OCI-LY7 (cell line): ENCODE measurements around the gene TBC1D5. TPM values are rescaled to one million over a fixed set of nuclear protein-coding genes. Genes with fewer than 3 reads are reported as not detected.
A peak's percentile ranks its signal among the peaks of the same experiment; 100 is the strongest.

ENCODE experiments used
- BruUV-seq: library from RNA; stranded (reverse); fragments of 400-500 nt; replicated peaks from 2 replicates; lab custom pipeline; 2021; lab: Mats Ljungman, UMichigan
- CTCF ChIA-PET: fragments of 300-600 bp; sonication (Branson Sonifier 250); formaldehyde crosslinking; loops from one replicate; lab custom pipeline; 2022; ENCODE audit warnings: antibody characterized with exemption; ENCODE audit not compliant: unreplicated experiment; lab: Charles Lee
- POLR2A ChIA-PET: fragments of 300-600 bp; sonication (Branson Sonifier 250); formaldehyde crosslinking; loops from one replicate; lab custom pipeline; 2022; ENCODE audit warnings: antibody characterized with exemption; lab: Charles Lee
- DNase-seq: peaks from one replicate; pipeline ENCODE4 v3.0.0-alpha.2; 2015; ENCODE audit warnings: low spot score
- H2AFZ ChIP-seq: fragments of 200-600 bp; sonication (generic), shearing (Covaris generic); 2 replicates; pipeline ENCODE4 v1.6.1; 2014; ENCODE audit warnings: mild to moderate bottlenecking, antibody characterized with exemption, low read length, moderate library complexity
- H3K27ac ChIP-seq: fragments of 200-600 bp; sonication (generic); 2 replicates; pipeline ENCODE4 v1.5.1; 2014; ENCODE audit warnings: mixed run types, low read depth, mild to moderate bottlenecking, moderate library complexity, low read length, inconsistent platforms; ENCODE audit not compliant: poor library complexity, severe bottlenecking
- H3K36me3 ChIP-seq: fragments of 200-600 bp; sonication (generic); 2 replicates; pipeline ENCODE4 v1.6.1; 2014; ENCODE audit warnings: mild to moderate bottlenecking, antibody characterized with exemption, low read length, moderate library complexity, mixed read lengths; ENCODE audit not compliant: insufficient read depth
- H3K4me1 ChIP-seq: fragments of 200-600 bp; sonication (generic); 2 replicates; pipeline ENCODE4 v1.5.1; 2014; ENCODE audit warnings: mild to moderate bottlenecking, low read length; ENCODE audit not compliant: insufficient read depth, poor library complexity, severe bottlenecking
- H3K4me2 ChIP-seq: fragments of 200-600 bp; sonication (generic); 2 replicates; pipeline ENCODE4 v1.6.1; 2014; ENCODE audit warnings: mild to moderate bottlenecking, low read length
- H3K4me3 ChIP-seq: fragments of 200-600 bp; sonication (generic); 2 replicates; pipeline ENCODE4 v1.5.1; 2014; ENCODE audit warnings: mild to moderate bottlenecking, low read depth, low read length; ENCODE audit not compliant: poor library complexity, severe bottlenecking
- H3K79me2 ChIP-seq: fragments of 200-600 bp; sonication (generic); 2 replicates; pipeline ENCODE4 v1.6.1; 2016; ENCODE audit warnings: low read depth, mild to moderate bottlenecking, low read length, moderate library complexity, mixed read lengths; ENCODE audit not compliant: insufficient read depth
- H3K9me2 ChIP-seq: fragments of 200-600 bp; sonication (generic); 2 replicates; pipeline ENCODE4 v1.6.1; 2016; ENCODE audit warnings: mild to moderate bottlenecking, low read length, mixed read lengths; ENCODE audit not compliant: insufficient read depth
- H3K9me3 ChIP-seq: fragments of 200-600 bp; sonication (generic); 2 replicates; pipeline ENCODE4 v1.6.1; 2014; ENCODE audit warnings: mild to moderate bottlenecking, mixed run types, low read length, mixed read lengths
- H4K20me1 ChIP-seq: fragments of 200-600 bp; sonication (generic); 2 replicates; pipeline ENCODE4 v1.6.1; 2014; ENCODE audit warnings: mild to moderate bottlenecking, antibody characterized with exemption, low read length, moderate library complexity, mixed read lengths; ENCODE audit not compliant: insufficient read depth
- EZH2phosphoT487 ChIP-seq: fragments of 200-600 bp; sonication (generic); IDR thresholded peaks from 2 replicates; pipeline ENCODE4 v1.6.1; 2018; ENCODE audit warnings: low read depth, borderline replicate concordance, mild to moderate bottlenecking, mixed run types, antibody characterized with exemption, low read length, moderate library complexity, mixed read lengths
- intact Hi-C: fragments of 100-400 bp; cut with micrococcal nuclease; formaldehyde crosslinking; loops from one replicate; pipeline ENCODE4 v1.10.0; 2022; ENCODE audit not compliant: unreplicated experiment
- total RNA-seq, 2 experiments: library from RNA; depleted of rRNA in 1 of 2; stranded (reverse); fragments of >200 nt in 1 of 2; shearing (Covaris generic) in 1 of 2; gene quantifications; 2 replicates each; pipeline ENCODE4 v1.2.3, GENCODE V29; 2014 to 2022
- TF ChIP-seq, protein P1 (sequence below): fragments of 200-600 bp; sonication (generic); conservative IDR thresholded peaks from 2 replicates; pipeline ENCODE4 v1.5.1; 2014; ENCODE audit warnings: mild to moderate bottlenecking, antibody characterized with exemption, low read length, moderate library complexity, mixed read lengths

Gene TBC1D5
- total RNA-seq, 2 experiments from 2014 or later = 78.5 to 82.4 TPM

DNA sequence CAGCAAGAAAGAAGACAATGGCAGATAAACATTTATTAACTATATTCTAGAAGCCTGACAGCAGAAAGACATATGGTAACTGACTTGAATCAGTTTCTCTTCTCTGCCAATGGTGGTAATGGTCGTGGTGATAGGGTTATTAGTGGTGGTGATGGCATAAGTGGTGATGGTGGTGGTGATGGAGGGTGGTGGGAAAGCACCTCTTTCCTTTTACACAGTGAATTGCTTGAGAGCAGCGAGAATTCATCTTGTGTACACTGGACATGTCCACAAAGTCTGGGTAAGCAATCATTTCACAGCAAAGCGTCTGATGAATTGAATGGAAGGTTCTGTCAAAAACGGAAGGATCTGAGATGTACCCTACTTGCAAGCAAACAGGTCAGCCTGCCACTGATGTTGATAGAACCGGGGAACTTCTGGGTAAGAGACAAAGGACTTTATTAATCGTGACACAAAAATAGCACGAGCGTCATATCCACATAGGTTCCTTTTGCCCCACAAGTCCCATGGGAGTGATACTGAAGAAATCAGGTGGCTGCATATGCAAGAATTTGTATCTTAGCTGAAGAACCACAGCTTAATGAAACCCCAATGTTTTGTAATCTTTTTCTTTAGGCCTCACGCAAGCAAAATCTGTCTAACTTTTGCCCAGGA, 23.5 kb upstream of the TBC1D5 start:
- Histone ChIP-seq H3K79me2 (no peaks in the 10 kb centered on the region), H3K4me3 (no peak overlapping the region), H3K9me3 (no peaks in the 10 kb centered on the region), H2AFZ (peak overlapping the region; percentile 26; the same call in 1 of the 2 replicates), H3K9me2 (no peaks in the 10 kb centered on the region), H4K20me1 (no peaks in the 10 kb centered on the region), H3K36me3 (no peaks in the 10 kb centered on the region), H3K27ac (no peak overlapping the region), H3K4me1 (peaks cover 7% of the 10 kb centered on the region), H3K4me2 (peak overlapping the region; percentile 34; the same call in 1 of the 2 replicates)
- no TSS peak for BruUV-seq
- ChIA-PET CTCF (no interaction called here), POLR2A (interaction anchor here (1.3 kb wide), 1 partner anchor 20 kb away, joined by 3 read pairs; no protein-coding TSS in a partner anchor)
- DNase-seq = peak; percentile 44
- TF ChIP-seq EZH2phosphoT487 = no peak
- TF ChIP-seq, protein P1, sequence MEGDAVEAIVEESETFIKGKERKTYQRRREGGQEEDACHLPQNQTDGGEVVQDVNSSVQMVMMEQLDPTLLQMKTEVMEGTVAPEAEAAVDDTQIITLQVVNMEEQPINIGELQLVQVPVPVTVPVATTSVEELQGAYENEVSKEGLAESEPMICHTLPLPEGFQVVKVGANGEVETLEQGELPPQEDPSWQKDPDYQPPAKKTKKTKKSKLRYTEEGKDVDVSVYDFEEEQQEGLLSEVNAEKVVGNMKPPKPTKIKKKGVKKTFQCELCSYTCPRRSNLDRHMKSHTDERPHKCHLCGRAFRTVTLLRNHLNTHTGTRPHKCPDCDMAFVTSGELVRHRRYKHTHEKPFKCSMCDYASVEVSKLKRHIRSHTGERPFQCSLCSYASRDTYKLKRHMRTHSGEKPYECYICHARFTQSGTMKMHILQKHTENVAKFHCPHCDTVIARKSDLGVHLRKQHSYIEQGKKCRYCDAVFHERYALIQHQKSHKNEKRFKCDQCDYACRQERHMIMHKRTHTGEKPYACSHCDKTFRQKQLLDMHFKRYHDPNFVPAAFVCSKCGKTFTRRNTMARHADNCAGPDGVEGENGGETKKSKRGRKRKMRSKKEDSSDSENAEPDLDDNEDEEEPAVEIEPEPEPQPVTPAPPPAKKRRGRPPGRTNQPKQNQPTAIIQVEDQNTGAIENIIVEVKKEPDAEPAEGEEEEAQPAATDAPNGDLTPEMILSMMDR = no peak
- intact Hi-C loops = no loop called here

DNA sequence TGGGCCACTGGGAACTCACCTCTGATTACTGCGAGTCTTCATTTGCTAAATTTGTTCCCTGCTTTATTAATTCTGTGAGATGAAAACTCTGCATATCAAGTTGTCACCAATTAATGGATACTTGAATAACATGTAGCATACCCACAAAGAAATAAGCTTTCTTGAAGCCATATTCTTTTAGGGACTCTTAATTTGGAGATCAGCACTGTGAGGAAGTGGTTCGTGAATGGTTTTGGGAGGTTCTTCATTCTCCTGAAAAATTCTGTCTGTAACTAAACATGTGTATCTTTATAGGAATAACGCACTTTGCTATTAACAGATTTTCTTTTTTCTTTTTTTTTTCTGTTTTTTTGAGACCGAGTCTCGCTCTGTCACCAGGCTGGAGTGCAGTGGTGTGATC, 19.1 kb upstream of the TBC1D5 start:
- no peak overlapping the region for H3K4me2 ChIP-seq
- ChIA-PET CTCF (no interaction called here), POLR2A (interaction anchor here (0.6 to 0.7 kb wide), 2 partner anchors 9 to 39 kb away, joined by 3 to 4 read pairs; no protein-coding TSS in a partner anchor)
- peaks cover 7% of the 10 kb centered on the region for H3K4me1 ChIP-seq
- BruUV-seq = no TSS peak
- no peak for DNase-seq
- H3K27ac ChIP-seq = no peak overlapping the region
- no peaks in the 10 kb centered on the region for H3K79me2 ChIP-seq
- H3K9me2 ChIP-seq = no peaks in the 10 kb centered on the region
- no peaks in the 10 kb centered on the region for H3K36me3 ChIP-seq
- intact Hi-C loops = no loop called here
- no peaks in the 10 kb centered on the region for H3K9me3 ChIP-seq
- no peak overlapping the region for H2AFZ ChIP-seq
- no peaks in the 10 kb centered on the region for H4K20me1 ChIP-seq
- H3K4me3 ChIP-seq = no peak overlapping the region
- TF ChIP-seq, protein P1 = no peak
- no peak for TF ChIP-seq EZH2phosphoT487

DNA sequence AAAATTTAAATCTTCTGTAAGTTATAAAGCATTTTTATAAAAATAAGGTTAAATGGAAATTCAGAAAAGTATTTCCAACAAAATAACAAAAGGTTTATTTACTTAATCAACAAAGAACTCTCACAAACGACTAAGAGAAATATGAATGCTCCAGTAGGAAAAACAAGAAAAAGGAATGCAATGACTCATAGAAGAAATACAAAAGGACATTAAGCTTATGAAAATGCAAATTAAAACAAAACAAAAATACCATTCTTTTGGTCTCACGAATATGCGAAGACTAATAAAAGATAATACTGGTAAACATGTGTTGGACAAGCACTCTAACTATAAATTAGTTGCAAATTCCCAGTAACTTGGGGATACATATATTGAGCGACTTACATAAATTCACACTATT, 17.5 kb upstream of the TBC1D5 start:
- intact Hi-C loops = no loop called here

More for the DNA sequence above, 17.5 kb upstream of the TBC1D5 start:
- no peak overlapping the region for H3K27ac ChIP-seq
- ChIA-PET CTCF (no interaction called here), POLR2A (interaction anchor here (0.8 kb wide), 1 partner anchor 13 kb away, joined by 3 read pairs; no protein-coding TSS in a partner anchor)
- no peak for TF ChIP-seq EZH2phosphoT487
- TF ChIP-seq, protein P1 = no peak
- H3K4me3 ChIP-seq = no peak overlapping the region
- no peak overlapping the region for H3K4me2 ChIP-seq
- peaks cover 12% of the 10 kb centered on the region for H3K4me1 ChIP-seq
- no peaks in the 10 kb centered on the region for H3K9me2 ChIP-seq
- no peaks in the 10 kb centered on the region for H4K20me1 ChIP-seq
- H3K79me2 ChIP-seq = no peaks in the 10 kb centered on the region
- no peak for DNase-seq
- no peaks in the 10 kb centered on the region for H3K9me3 ChIP-seq
- no TSS peak for BruUV-seq
- no peak overlapping the region for H2AFZ ChIP-seq
- H3K36me3 ChIP-seq = no peaks in the 10 kb centered on the region
